Hypothalamus (tissue), 51 donors: Measurements from ENCODE around the gene METRN.

ENCODE experiments used
- DNase-seq, 51 donors: peaks; one replicate each; lab custom pipeline; 2025; lab: John Stamatoyannopoulos, UW

The METRN gene

DNA sequence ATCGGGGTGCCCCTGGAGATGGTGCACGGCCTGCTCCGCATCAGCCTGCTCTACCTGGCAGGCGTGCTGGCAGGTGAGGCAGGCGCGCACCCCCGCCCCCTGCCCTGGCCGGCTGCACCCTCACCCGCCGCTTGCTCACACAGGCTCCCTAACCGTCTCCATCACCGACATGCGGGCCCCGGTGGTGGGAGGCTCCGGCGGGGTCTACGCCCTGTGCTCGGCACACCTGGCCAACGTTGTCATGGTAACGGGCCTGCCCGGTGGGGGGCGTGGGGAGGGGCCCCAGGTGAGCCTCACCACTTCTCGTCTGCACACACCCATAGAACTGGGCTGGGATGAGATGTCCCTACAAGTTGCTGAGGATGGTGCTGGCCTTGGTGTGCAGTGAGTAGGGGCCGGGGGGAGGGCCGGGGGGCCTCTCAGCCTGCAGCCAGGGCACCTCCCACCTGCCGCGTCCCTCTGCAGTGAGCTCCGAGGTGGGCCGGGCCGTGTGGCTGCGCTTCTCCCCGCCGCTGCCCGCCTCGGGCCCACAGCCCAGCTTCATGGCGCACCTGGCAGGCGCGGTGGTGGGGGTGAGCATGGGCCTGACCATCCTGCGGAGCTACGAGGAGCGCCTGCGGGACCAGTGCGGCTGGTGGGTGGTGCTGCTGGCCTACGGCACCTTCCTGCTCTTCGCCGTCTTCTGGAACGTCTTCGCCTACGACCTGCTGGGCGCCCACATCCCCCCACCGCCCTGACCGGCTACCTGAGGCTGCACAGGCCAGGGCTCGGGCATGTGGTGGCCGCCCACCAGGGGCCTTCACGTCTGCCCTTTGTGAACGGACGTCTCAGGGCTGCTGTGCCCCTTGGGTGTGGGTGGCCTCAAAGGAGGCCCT lies 37.4 kb upstream of the METRN start:
- DNase-seq: no peak

DNA sequence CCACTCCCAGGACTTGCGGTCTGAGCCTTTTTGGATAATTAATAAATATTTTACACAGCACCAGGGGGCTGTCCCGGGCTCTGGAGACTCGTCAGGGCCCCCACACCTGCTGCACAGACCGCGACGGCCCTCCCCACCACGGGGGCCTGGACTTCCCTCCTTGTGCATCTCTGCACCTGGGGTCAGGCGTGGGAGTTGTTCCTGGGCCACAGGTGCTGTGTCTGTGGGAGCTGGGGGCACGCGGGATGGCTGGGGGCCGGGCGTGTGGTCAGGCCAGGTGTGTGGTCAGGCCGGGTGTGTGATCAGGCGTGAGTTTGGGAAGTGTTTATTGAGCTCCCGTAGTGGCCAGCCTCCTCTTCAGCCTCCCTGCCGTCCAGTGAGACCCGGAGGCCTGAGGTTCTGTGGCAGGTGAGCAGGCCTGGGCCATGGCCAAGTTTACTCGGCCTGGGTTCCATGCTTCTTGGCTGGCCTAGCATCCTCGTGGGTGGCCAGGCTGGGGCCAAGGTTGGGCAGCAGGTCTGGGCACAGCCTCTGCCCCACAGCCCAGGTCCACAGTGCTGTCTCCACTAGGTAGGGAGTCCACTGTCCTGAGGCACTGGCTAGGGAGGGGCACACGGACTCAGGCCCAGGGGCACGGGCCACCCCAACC lies 36.6 kb upstream of the METRN start:
- DNase-seq: no peak

DNA sequence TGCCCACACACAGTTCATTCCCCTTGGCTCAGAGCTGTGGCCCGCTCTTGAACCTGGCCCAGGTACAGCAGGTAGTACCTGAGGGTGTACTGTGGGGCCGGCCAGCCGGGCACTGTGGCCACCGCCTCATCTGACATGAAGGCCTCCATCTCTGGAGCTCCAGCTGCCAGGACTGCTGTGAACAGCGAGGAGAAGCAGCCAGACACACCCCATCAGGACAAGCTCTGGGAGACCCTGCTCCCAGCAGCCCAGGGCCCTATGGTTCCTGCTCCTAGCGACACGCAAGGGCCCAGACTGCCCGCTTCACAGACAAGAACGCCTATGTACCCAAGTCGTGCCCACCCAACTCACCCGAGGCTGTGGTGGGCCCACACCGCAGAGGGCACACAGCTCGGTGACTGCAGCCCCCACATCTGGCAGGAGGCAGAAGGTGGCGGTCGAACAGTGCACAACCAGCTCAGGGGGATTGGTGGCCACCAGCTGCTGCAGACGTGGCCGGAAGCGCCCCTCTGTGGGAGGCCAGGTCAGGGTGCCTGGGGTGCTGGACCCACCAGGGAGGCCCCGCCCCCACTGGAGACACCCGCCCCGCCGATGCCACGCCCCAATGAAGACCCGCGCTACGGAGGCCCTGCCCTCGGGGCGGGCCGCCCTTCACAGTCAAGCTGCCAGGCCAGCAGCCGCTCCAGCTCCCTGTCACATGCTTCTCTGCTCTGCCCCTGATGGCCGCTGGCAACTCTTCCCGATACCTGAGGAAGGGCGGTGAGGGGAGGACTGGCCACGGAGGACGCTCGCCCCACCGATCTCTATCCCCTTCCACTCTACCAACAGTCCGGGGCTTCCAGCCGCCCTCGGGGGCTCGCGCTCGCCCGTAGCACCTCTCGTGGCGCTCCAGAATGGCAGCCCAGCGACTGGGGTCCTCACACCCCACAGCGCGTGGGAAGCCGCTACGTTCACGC lies 35.8 kb upstream of the METRN start:
- DNase-seq: peak in 37 of 51 donors; percentile 13 to 79 (median 61)

DNA sequence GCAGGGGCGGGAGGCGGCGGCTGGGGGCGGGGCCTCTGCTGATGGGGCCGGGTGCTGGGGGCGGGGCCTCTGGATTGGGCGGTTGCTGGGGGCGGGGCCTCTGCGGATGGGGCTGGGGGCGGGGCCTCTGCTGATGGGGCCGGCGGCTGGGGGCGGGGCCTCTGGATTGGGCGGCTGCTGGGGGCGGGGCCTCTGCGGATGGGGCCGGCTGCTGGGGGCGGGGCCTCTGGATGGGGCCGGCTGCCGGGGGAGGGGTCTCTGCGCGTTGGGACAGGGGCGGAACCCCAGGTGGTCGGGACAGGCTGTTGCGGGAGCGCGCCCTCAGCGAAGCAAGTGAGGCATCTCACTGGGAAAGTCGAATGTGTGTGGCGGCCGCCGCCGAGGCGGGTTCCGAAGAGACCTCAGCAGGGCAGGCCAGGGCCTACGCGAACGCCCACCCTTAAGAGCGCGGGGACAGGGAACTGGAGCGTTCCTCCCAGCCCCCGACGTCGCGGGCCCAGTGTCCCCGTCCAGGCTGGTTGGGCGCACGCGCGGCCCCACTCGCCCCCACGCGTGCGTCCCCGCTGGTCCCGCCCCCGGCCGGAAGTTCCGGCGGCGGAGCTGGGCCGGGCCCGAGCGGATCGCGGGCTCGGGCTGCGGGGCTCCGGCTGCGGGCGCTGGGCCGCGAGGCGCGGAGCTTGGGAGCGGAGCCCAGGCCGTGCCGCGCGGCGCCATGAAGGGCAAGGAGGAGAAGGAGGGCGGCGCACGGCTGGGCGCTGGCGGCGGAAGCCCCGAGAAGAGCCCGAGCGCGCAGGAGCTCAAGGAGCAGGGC lies 34.9 kb upstream of the METRN start, which contains the start of gene STUB1:
STUB1 (plus strand) TSS at position 597 of the 811 bp plus-strand sequence; CDS start at position 713, 116 bp downstream.
- DNase-seq: peak; percentile 46 to 96 (median 87)

DNA sequence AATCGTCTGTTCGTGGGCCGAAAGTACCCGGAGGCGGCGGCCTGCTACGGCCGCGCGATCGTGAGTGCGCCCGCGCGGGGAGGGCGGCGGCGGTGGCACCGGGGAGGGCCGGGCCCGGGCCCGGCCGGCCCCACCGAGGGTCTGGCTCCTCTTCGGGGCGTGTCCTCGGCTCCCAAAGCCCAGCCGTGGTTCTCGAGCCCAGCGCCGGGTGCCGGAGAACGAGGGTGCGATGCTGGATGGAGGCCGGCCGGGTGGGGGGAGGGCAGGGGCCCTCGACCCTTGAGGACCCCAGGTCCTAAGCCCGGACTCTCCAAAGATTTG lies 34.3 kb upstream of the METRN start:
- peak in 1 of 51 donors; percentile 53 for DNase-seq

DNA sequence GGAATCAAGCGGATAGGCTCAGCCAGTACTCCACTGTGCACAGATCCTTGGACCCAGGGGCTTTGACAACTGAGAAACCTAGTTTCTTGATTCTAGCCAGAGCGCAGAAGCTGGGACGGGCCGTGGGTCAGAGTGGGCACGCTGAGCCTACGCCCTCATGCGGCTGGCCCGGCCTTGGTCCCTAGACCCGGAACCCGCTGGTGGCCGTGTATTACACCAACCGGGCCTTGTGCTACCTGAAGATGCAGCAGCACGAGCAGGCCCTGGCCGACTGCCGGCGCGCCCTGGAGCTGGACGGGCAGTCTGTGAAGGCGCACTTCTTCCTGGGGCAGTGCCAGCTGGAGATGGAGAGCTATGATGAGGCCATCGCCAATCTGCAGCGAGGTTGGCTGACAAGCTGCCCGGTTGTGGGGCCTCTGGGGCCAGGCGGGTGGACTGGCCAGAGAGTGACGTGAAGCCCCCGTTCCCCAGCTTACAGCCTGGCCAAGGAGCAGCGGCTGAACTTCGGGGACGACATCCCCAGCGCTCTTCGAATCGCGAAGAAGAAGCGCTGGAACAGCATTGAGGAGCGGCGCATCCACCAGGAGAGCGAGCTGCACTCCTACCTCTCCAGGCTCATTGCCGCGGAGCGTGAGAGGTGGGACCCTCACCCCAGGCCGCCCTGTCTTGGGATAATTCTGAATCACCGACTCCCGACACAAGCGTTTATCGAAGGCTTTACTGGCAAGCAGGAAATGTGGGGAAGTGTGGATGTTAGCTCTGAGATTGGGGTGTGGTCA lies 33.8 kb upstream of the METRN start:
- DNase-seq: peak in 1 of 51 donors; percentile 34

DNA sequence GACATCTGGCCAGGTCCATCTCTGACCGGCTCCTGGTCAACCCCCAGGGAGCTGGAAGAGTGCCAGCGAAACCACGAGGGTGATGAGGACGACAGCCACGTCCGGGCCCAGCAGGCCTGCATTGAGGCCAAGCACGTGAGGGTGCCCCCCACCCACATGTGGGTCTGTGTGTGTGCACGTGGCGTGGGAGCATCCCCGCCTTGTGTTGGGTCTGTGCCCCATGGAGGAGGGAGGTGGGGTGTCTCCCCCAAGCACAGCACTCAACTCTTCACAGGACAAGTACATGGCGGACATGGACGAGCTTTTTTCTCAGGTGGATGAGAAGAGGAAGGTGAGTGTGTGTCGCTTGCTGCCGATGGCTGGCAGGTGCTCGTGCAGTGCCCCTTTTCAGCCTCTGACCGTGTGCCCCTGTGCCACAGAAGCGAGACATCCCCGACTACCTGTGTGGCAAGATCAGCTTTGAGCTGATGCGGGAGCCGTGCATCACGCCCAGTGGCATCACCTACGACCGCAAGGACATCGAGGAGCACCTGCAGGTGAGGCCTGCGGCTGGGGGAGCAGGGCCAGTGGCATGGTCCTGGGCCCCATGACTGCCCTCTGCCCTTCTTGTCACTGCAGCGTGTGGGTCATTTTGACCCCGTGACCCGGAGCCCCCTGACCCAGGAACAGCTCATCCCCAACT lies 33.0 kb upstream of the METRN start:
- no peak for DNase-seq

DNA sequence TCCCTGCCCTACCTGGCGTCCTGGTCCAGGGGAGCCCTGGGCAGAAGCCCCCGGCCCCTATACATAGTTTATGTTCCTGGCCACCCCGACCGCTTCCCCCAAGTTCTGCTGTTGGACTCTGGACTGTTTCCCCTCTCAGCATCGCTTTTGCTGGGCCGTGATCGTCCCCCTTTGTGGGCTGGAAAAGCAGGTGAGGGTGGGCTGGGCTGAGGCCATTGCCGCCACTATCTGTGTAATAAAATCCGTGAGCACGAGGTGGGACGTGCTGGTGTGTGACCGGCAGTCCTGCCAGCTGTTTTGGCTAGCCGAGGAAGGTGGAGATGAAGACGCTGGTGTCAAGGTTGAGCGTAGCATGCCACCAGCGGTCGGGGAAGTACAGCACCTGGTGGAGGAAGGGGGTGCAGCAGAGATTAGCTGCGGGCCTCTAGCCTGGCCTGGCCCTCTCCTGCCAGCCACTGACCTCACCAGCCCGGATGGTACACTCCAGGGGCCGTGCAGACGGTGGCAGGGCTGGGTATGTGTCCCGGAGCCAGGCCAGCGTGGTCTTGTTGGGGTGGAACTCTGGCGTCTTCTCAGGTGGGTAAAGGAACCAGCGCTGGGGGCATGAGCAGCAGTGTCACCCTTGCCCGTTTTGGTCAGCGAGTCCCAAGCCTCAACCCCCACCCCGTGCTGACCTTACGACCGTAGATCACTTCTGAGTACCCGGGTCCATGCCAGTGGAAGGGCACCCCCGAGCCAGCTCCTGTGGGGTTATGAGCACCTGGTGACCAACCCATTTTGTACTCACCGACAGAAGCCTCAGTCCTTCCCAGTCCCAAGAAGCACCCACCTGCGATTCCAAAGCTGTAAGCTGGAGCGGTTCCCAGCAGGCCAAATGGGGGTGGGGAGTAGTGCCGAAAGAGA lies 32.2 kb upstream of the METRN start:
- no peak for DNase-seq

DNA sequence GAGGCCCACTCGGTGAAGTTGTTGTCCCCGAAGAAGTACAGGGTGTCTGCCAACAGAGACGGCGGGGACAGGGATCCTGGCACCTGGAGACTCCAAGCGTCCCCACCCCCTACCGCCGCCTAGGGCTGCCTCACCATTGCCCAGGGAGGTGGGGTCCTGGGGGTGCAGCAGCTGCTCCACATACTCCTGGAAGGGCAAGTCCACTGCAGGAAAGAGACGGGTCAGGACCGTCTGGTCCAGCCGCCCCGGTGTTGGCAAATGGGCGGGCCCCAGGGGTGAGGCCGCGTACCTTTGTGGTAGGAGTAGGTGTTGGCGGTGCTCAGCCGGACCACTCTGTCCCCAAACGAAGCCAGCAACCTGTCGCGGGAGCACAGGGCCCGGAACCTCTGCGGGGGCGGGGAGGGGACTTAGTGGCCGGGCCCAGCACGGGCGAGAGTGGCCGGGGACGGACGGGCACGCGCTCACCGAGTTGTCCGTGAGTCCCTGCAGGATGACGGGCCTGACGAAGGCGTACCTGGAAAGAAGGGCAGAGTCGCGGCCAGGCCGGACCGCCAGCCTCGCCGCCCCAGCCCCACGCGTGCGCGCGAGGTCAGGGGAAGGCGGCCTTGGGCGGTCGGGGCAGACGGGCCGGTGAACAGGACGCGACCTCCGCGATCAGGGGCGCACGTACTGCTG lies 31.4 kb upstream of the METRN start:
- DNase-seq: peak in 1 of 51 donors; percentile 13

DNA sequence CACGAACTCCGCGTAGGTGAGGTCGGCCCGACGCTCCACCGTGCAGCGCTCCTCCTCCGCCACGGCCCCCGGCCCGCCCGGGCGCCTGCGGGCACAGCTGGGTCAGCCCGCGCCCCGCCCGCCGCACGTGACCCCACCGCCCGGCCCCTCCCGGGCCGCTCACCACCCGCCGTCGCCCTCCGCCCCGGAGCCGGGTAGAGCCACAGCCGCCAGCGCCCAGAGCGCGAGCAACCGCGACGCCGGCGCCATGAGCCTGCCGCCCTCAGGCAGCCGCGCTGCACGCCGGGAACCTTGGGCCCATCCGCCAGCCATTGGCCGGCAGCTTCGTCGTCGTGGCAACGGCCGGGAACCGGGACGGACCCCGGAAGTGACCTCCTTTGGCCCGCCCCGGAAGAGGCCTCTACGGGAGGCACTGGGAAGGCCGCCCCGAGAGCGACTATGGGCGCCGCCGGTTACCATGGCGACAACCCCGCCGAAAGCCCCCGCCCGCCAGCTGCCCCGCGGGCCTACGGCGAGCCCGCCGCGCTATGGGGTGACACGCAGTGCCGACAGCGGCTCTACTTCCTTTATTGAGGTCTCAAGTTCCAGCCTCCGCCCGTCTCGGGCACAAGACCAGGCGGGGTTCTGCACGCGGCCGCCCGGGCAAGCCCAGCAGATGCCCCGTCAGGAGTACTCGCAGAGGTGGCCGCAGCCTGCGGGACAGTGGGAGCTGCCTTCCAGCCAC lies 30.7 kb upstream of the METRN start, which contains the start of gene JMJD8:
JMJD8 (minus strand) TSS at position 264 of the 724 bp plus-strand sequence; CDS start at position 249, 15 bp downstream.
- DNase-seq: peak; percentile 62 to 99 (median 94)

DNA sequence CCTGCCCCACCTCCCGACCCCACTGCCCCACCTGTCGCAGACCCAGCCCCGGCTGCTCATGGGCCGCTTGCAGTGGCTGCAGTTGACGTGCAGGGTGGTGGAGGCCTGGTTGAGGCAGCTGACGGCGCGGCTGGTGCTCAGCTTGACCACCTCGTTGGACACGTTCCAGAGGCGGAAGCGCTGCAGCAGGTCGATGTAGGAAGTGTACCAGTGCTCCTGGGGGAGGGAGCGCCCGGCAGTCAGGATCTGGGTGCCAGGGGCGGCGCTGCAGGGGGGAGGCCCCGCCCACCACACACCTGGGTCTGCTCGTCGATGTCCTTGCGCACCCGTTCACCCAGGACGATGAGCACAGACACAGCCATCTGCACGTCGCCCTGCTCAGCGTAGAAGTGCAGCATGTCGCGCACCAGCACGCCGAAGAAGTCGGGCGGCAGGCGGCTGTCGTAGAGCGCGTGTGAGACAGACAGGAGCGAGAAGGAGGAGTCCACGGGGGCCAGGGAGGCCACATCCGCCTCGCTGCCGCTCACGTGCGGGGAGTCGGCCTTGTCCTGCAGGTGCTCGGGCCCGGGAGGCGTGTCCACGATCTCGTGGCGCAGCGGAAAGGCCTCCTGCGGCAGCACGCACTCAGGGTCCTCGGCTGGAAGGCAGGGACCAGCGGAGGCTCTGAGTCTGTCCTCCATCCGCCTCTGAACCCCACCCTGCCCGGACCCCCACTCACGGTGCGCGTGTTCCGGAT lies 29.8 kb upstream of the METRN start:
- no peak for DNase-seq

DNA sequence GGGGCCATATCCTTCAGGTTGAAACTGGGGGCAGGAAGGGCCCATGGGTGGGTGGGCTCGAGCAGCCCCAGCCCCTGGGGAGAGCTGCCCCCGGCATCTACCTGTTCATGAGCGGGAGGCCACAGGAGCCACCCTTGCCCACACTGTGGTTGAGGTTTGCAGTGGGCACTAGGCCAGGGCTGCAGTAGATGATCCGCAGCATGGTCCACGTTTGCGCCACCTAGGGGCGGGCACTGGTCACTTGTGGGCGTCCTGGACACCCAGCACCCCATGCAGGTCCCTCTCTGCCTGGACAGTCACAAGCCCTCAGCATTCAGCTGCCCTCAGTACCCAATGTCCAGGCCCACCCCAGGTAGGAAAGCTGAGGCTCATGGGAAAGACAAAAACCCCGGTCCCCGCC lies 29.0 kb upstream of the METRN start:
- peak in 1 of 51 donors; percentile 13 for DNase-seq

DNA sequence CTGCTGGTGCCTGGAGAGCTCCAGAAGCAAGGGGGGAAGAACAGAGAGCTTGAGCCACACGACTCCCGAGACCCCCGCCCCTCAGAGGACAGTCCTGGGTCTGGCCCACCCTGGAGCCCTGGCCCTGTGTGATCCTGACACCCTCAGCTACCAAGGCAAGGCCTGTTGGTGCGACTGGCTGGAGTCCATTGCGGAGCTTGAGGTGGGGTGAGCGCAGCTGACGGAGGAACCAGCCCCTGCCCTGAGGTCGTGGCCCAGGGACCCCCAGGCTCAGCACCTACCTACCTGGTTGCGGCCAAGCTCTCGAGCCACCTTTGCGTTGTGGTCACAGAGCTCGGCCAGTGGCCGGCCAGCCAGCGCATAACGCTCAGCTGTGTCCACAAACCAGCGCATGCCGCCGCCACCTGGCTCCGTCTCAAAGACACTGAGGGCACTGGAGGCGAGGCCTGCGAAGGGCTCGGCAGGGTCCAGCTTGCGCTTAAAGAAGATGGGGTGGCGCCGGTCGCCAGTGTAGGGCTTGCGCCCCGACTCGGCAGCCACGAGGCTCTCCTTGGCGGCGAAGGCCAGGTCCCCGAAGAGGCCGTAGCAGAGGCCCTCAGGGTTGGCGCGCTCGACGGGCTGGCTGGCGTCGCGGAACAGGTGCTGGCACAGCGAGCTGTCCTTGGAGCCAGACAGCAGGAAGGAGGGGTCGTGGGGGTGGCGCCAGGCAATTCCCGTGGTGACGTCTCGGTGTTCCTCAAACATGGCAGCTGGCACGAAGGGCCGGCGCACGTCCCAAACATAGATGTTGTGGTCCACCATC lies 28.3 kb upstream of the METRN start:
- no peak for DNase-seq

DNA sequence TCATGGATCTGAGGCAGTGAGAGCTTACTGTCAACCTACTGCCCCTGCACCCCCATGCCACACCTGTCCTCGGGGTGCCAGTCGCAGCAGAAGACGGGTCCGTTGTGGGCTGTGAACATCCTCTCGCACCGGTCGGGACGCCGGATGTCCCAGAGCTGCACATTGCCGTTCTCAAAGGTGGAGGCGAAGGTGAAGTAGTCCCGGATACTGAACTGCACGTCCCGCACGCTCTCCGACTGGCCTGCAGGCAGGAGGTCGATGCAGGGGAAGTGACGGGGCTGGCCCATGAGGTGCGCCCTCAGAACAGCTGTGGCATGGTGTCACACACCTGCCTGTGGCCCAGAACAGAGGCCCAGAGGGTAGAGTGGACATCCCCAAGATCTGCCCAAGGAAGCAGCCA lies 27.4 kb upstream of the METRN start:
- DNase-seq: no peak
